Muscle of arm (tissue), 12 donors: ENCODE data around the gene MAPK10. TPM values are rescaled to one million over a fixed set of nuclear protein-coding genes. Genes with fewer than 3 reads are reported as not detected.
"Not testable (repeated sequence)": the region's sequence is repeated elsewhere in the genome, so short reads cannot be mapped to it uniquely, and the experiment has no call there.

Source experiments
- DNase-seq: peaks from one replicate; pipeline ENCODE4 v3.0.0-alpha.2; 2013
- polyA plus RNA-seq, 12 donors: library from polyadenylated mRNA; unstranded; fragments of 120-200 nt; gene quantifications; one replicate each; pipeline ENCODE4 v1.2.1, GENCODE V29; 2013; ENCODE audit not compliant: insufficient read length in 12 of 12

Gene MAPK10
- polyA plus RNA-seq, 12 donors: 1.6 to 16.3 (median 4.6) TPM; not detected in 1

DNA sequence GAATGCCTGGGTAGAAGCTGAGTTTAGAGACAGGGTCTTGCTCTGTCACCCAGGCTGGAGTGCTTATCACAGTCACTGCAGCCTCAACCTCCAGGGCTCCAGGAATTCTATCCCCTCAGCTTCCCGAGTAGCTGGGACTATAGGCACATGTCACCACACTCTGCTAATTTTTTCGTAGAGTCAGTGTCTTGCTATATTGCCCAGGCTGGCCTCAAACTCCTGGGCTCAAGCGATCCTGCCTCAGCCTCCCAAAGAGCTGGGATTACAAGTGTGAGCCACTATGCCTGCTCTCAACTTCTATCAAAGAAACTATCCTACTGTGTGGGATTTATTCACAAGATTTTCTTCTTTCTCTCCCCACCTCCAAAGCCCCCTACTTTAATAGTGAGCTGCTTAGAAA, 15.7 kb downstream of the MAPK10 start:
- no peak for DNase-seq

- DNase-seq: no peak
Observed at GRCh38 chr4:86338989-86339388, 20.9 kb downstream of the MAPK10 start.

GRCh38 chr4:86338521-86338920, 21.3 kb downstream of the MAPK10 start:
- DNase-seq: no peak

DNA sequence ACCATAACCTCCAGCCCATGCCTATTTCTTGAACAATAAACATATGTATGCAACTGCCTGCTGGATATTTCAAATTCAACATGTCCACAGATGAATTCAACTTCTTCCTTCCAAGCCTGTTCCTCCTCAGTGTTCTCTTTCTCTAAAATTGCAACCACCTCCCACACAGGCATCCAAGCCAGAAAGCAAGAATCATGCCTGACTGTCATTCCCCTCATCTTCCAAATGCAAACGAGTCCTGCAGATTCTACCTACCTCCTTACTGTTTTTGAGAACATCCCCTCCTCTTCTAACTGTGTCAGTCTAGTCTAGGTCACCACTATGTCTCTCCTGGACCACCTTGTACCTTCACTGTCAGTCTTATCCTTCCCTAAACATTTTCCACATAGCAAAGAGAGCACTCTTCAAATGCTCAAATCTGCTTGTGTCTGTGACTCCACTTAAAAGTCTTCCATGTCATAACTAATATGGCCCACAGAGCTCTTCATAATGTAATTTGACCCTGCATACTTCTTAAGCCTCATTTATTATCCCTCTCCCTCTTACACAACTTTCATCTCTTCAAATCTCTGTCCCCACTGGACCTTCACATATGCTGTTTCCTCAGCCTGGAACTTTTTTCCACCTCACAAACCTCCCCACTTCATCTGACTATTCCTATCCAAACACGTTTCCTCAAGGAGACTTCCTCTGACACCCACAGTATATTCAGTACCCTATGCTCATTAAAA, 25.7 kb downstream of the MAPK10 start:
- no peak for DNase-seq

DNA sequence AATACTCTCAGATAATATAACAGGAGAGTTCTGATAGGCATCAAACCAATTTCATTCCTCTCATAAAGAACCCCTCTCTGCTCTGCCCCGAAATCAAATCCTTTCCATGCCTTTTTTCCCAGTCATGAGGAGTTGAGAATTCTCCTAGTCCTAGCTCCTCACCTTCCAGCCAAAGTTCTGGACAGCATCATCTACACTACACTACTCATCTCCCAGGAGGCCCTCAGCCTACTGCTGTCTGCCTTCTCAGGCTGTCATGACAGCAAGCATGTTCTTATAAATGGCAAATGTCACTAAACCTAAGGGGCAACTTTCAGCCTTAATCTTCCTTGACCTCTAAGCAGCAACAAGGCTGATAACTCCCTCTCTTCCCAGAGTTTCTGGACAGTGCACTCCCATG, 26.6 kb downstream of the MAPK10 start:
- DNase-seq: no peak

DNA sequence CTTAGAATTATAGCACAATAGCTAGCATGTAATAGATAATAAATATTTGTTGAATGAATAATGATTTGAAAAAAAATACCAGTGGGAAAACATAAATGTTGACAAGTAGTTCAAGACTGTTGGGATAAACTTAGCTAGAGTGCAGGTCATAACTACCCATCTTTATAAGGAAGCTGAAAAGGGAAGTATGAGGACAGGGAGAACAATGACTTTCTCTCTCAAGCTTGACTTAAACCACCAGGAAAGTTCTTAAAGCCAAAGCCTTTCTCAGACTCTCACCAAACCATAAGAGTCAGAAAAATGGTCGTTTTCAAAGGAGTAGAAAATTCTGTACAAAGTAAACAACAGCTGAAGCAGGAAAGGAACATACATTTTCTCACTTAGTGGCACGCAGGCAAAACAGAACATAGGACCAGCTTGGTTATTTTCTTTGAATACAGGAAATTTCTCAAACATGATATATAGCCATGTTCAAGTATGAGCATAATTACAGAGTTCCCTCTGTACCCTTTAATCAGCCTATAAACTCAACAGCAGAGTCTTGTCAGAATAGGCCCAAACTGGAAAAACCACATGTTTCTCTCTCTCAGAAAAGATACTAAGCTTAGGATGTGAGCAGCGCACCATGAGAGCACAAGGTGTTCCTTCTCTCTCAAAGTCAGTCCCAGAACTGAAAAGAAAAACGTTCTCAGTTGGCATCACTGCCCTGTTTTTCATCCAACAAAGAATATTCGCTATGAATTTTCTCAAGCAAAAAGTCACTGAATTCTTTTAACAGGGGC, 28.7 kb downstream of the MAPK10 start:
- DNase-seq: no peak

DNA sequence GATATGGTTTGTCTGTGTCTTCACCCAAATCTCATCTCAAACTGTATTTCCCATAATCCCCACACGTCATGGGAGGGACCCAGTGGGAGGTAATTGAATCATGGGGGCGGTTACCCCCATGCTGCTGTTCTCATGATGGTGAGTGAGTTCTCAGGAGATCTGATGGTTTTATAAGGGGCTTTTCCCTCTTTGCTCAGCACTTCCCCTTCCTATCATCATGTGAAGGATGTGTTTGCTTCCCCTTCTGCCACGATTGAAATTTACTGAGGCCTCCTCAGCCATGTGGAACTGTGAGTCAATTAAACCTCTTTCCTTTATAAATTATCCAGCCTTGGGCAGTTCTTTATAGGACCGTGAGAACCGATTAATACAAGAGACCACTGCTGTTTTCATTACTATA, 29.4 kb downstream of the MAPK10 start:
- DNase-seq: not testable (repeated sequence)

- no peak for DNase-seq
Observed at GRCh38 chr4:86329431-86329830, 30.4 kb downstream of the MAPK10 start.

DNA sequence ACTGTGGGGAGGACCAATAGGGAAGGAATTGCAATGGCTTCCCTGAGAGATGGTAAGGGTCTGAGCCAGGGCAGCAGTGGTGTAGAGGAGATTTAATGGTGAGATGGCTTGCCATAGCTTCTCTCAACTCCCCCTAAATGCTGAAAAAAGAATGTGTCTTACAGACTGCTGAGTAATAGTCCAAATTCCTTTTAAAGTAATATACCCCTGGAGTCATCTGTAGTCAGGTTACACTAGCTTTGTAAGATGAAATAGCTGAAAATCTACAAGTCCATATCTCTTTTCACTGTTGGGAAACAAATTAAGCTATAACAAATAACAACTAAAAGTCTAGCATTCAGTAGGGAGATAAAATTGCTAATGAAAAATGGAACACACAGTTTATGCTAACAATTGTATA, 33.5 kb downstream of the MAPK10 start:
- DNase-seq: no peak

DNA sequence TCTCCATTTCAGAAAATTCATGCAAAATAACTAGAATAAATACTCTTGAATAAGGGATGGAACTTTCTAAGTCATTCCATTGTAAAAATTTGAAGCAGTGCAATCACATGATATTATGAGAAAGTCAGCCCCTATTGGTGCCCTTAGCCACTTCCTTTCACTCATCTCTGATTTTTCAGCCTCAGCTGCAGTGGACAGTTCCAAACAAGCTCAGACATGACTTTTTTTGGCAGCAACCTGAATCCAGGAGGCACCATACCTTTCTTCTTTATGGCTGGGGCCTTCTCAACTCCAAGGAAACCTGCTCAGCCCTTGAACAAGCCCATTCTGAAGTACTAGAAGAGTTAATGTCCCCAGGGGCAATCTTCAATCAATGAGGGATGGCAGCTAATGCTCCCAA, 40.5 kb downstream of the MAPK10 start:
- DNase-seq: no peak

DNA sequence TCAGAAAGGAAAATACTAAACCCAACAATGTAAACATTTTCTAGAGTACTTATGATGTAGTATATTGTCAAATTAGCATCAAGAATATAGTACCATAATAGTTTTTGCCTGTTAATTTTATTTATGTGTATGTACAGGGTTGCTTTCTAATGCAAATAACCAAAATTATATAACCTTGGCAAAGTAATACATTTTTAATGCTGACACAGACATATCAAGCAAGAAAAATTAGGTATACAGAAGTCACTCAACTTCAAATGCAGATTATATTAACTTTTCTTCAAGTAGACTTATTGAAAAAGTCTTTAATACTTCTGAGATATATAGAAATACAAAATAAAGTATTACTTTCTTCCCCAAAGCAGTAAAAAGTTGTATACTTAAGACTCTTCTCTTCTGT, 44.3 kb downstream of the MAPK10 start:
- DNase-seq: no peak

- no peak for DNase-seq
Observed at GRCh38 chr4:86313656-86314055, 46.2 kb downstream of the MAPK10 start.

DNA sequence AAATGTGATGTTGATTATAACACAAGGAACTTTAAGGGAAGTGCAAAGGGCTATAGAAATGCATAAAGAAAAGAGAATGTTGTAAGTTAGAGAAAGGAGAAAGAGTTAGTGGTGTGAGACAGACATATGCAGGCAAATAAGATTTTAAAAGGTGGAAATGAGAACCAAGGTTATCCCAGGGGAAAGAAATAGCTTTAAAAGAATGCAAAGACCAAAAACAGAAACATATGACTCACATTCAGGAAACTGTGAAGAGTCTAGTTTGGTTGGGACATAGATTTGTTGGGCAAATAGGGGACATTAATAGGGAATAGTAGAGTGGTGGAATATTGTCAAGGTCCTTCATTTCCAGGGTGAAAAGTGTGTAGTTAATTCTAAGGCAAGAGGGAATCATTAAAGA, 52.4 kb downstream of the MAPK10 start:
- DNase-seq: no peak

DNA sequence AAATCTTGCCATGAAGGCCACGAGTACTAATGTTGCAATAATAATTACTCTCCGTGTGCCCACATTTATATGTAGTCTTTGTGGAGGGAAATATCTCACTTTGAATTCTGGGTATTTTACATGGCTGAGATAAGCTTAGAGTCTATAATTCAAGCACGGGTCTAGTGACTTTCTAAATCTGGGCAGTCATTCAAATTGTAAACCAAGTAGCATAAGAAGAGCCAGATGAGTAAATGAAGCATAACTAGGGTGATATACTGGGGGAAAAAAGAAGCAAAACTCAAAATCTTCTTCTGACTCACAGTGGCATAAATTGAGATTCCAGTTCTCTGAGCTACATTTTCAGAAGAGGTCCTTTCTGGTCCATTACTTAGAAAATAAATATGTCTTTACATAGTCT, 53.0 kb downstream of the MAPK10 start:
- no peak for DNase-seq

DNA sequence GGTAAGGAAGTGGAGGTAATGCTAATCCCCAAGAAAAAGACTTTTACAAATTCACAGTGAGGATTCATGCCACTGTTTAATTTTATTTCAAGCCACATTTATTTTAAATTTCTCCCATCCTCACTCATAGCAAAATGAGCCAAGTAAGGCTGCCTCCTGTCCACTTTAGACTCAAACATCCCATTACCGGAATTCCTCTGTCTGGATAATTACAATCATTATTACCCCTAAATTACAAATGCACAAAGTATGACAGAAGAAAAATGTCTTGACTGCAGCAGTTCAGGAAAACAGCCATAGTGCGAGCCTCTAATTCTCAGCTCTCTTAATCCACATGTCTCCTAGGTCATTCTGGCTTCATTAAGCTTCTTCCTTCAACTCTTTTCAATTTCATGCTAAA, 57.0 kb downstream of the MAPK10 start:
- no peak for DNase-seq

GRCh38 chr4:86302251-86302650, 57.6 kb downstream of the MAPK10 start:
- DNase-seq: peak; percentile 79

GRCh38 chr4:86300516-86300915, 59.3 kb downstream of the MAPK10 start:
- DNase-seq: no peak

DNA sequence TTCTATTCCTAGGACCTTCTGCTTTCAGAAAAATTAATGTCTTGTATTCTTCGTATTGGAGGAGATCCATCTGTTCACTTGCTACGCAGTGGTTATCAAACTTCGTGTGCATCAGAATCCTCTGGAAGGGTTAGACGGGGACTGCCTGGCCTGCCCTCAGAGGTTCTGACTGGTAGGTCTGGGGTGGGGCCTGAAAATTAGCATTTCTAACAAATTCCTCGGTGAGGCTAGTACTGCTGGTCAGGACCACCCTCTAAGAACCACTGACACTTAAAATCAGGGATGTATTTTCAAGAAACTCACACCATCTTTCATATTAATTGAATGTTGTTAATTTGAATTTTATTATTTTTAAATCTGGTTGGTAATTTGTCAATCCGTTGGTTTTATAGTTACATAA, 63.0 kb downstream of the MAPK10 start:
- DNase-seq: no peak

DNA sequence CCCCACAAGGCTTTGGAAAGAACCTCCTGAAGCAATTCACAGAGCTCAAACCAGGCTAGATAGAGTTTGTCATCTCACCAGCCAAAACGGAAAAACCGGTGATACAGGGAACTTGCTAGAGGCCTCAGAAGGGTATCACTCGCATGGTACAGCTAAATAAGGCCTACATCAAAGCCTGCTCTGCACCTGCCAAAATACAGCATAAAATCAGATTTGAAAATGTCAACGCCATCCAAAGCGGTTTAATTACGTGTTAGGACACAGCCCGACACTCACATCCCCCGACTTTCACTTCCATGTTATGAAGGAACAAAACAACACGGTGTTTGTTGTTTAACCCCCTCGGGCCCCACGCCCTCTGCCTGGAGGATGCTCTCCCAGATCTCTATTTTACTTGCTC, 65.0 kb downstream of the MAPK10 start:
- no peak for DNase-seq

DNA sequence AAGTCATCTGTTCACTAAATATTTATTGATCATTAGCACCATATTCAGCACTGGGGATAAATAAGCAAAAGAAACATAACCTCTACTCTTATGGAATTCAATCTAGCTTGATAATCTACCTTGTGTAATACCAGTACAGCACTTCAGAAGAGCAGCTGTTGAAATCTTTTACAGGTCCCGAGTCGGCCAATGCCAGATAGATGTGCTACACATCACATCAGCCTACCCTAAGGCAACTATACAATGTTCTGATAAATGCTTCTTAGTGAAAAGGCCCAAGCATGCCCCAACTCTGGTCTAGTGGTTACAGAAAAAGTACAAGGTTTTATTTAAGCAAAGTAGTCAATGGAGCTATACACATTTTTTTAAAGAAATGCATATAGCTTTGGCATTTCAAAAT, 68.7 kb downstream of the MAPK10 start:
- no peak for DNase-seq

DNA sequence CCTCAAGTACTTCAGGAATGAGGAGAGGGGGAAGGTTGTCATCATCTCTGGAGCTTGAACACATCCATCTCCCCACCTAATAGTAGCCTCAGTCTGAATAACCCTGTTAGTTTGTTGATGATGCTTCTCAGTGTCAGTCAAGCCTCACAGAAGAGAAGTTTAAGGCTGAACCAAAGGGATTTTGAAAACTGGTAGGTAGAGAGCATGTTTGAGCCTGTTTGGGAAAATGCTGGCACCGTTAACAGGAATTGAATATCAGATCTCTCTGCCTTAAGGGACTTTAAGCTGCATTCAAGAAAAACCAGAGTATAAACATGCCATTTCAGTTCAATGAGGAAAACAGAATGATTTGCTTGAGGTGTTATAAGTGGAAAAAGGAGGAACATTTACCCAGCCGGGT, 73.1 kb downstream of the MAPK10 start:
- DNase-seq: no peak

DNA sequence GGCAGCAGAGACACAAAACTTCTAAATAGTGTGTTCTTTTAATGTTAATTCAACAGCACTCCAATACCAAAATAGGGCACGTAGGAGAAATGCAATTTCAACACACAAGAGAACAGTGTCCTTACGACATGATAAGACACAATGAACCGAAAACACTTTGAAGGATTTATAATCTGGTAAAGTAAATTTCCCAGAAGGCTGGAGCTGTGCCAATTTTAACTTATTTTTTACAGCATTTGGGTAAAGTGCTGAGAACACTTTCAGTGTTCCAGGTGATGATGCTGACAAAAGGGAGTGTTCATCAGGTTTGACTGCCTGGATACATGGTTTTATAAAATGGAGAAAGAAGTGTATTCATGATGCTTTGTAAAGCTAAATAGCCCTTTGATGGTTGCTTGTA, 76.5 kb downstream of the MAPK10 start:
- no peak for DNase-seq

GRCh38 chr4:86280246-86280645, 79.6 kb downstream of the MAPK10 start:
- DNase-seq: no peak
